GM18868 (cell line): ENCODE measurements around the gene MNAT1.

Experiments
- ATAC-seq: cut with Tn5 transposase; IDR thresholded peaks from one replicate; pipeline ENCODE4 v1.9.1; 2021; ENCODE audit warnings: mild to moderate bottlenecking, moderate library complexity; ENCODE audit not compliant: unreplicated experiment

Gene MNAT1

GRCh38 chr14:60956632-60957031 is 222.1 kb downstream of the MNAT1 start:
- ATAC-seq, result no peak

DNA sequence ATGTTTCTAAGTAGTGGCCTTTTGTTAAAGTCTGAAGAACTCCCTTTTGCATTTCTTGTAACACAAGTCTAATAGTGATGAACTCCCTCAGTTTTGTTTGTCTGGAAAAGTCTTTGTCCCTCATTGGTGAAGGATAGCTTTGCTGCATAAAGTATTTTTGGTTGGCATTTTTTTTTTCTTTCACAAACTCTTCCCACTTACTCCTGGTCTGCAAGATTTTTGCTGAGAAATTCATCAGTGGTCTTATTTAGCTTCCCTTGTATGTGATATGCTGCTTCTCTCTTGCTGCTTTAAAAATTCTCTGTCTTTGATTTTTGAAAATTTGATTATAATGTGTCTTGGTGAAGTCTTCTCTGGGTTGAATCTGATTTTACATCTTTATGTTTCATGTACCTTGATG is 223.6 kb downstream of the MNAT1 start:
- ATAC-seq, result no peak

DNA sequence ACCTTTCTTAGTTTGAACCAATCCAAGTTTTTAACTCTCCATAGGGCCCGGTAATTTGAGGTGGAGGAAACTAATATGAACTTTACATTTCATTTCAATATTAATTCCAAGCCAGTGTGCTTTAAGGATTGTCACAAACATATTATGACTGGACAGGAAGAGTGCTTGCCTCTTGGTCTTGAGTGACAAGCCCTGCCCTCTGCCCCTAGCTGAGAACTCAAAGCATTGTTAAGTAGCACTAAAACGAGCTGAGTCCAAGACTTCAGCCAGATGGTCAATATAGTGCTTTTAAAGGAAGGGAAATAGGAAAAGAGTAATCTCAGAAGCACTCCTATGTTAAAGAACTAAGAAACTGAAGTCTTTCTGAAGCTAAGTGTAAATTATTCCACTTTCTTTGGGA is 229.2 kb downstream of the MNAT1 start:
- no peak for ATAC-seq

DNA sequence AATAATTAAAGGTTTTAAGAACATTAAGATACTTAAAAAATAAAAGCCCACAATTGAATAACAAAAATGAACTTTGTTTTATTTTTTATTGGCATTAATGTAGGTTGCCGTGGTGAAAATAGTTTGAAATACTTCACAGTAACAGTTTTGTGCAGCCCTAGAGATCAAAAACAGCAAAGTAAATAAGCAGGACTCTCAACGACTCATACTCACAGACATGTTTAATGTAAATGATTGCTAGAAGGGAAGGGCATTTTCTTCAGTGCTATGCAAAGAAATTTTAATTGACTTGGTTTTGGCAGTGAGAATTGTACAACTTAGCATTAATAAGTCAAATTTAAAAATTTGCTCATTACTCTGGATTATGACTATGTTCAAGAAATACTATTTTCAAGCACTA is 230.3 kb downstream of the MNAT1 start:
- no peak for ATAC-seq

- no peak for ATAC-seq
These were observed 230.8 kb downstream of the MNAT1 start for GRCh38 chr14:60965402-60965801.

GRCh38 chr14:60968099-60968498 is 233.5 kb downstream of the MNAT1 start:
- ATAC-seq, result no peak

- no peak for ATAC-seq
These were observed 234.1 kb downstream of the MNAT1 start for GRCh38 chr14:60968671-60969070.

- no peak for ATAC-seq
These were observed 235.6 kb downstream of the MNAT1 start for GRCh38 chr14:60970146-60970545.

GRCh38 chr14:60971271-60971670 is 236.7 kb downstream of the MNAT1 start:
- no peak for ATAC-seq

- no peak for ATAC-seq
These were observed 237.7 kb downstream of the MNAT1 start for GRCh38 chr14:60972295-60972694.

GRCh38 chr14:60973070-60973469 is 238.5 kb downstream of the MNAT1 start:
- no peak for ATAC-seq

DNA sequence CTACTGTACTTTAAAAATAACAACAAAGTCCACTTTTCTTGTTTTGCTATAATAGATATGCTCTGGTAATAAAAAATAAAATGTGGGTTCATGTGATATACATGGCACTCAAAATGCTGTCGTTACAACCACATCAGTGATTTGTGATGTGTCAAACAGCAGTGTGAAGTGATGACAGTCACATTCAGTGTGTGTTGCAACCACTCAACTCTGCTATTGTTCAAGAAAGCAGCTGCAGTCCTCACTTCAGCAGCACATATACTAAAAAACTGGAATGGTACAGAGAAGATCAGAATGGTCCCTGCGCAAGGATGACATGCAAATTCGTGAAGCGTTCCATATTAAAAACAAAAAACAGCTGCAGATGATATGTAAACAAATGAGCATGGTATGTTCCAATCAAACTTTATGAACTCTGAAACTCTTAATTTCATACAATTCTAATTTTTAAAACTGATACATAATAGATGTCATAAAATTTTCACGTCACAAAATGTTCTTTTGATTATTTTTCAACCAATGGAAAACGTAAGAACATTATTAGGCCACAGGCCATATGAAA is 239.6 kb downstream of the MNAT1 start:
- ATAC-seq, result no peak

DNA sequence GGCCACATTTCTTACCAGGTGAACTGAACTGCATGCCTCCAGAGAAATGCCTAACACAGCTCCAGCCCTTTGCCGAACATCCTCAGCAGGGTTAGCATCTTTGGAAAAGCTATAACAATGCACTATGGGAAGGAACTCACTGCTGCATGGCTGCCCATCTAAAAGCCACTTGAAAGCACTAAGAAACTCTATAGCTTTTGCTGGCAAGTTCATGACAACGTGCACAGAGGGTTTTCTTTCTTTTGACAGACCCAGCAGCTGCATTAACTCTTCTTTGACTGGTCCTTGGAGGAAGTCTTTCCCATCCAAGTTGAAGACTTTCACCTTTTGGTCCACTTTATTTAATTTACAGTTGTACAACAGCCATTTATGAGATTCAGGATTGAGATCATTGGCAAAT is 241.0 kb downstream of the MNAT1 start:
- no peak for ATAC-seq

- no peak for ATAC-seq
These were observed 243.3 kb downstream of the MNAT1 start for GRCh38 chr14:60977847-60978246.

- peak; percentile 88 for ATAC-seq
These were observed 246.5 kb downstream of the MNAT1 start, which contains the start of the genes SLC38A6 and TRMT5 for GRCh38 chr14:60980811-60981632. SLC38A6 (plus strand) TSS chr14:60981245; CDS start chr14:60981278, 33 bp downstream. TRMT5 (minus strand) TSS chr14:60981079; CDS start chr14:60980973, 106 bp downstream.

DNA sequence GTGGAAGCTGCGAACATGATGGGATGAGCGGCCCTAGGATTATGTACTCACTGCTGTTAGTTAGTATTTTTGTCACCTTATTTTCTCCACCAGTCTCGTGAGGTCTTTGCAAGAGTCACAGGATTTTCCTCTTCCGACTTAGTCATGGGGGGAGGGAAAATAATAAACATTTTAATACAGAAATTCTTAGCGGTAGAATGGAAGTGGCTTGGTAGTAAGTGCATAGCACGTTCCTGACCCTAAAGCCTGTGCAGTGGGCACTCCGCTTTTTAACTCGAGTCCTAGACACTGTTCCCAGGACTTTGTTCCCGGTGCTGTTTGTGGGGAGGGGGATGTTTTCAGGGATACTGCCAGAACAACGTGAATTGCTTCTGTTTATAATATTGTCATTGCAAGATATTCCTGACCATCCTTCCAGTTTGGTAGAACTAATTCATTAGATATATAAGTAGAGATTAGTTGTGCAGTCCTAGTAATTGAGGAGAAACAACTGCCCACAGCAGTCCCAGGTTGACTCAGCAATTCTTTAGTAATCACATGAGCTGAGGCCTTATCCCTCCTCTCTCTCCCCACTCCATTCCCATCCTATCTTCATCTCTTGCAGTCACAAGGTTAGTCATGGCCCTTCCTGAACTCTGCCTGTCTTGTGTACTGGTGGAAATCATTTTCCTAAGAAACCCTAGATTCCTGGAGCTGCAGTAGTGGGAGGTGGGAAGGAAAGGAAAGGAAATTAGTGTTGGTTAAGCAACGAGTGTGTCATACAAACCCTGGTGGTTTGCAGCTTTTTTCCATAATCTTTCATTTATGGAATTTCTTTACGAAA is 247.3 kb downstream of the MNAT1 start:
- no peak for ATAC-seq

DNA sequence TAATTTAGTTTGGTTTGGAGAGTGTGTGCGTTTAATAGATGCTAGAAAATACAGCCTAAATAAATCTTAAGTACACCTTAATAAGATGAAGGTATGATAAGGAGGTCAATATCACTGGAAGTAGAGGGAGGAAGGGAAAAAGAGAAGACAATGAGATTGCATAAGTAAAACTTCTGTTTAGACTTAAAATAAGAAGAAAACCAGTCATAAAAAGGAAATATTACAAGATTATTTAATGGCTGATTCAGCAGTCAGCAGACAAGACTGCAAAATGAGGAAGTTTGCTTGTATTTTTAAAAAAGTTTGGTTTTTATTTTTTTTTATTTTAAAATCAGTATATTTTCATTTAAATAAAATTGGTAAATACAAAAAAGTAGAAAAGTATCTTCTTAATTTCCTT is 249.6 kb downstream of the MNAT1 start:
- no peak for ATAC-seq

DNA sequence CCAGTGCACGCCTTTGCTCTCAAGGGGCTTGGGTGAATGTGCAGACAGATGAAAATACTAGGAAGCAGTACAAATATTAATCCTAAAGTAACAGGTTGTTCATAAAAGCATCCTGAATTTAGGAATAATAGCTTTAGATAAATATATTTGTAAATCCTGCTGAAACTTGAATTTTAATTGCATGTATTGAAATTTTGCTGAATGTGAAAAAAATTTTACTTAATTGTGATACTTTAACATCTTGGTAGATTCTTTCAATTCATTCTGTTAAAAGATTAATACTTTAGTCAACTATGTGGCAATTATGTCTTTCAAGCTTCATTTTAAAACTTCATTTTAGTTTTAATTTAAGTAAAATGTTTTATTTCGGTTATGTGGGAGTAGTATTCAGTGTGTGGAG is 251.9 kb downstream of the MNAT1 start:
- ATAC-seq, result no peak

DNA sequence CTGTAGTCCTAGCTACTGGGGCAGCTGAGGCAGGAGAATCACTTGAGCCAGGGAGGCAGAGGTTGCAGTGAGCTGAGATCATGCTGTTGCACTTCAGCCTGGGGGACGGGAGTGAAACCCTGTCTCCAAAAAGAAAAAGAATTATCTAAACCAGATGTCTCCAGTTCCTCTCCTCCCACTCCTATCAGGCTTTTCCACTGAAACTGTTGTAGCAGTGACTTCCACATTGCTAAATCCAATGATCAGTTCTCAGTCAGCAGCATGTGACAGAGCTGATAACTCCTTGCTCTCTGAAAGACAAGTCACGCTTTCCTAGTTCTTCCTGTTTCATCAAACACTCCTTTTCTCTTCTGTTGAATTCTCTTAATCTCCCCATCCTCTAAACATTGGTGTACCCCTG is 255.0 kb downstream of the MNAT1 start:
- ATAC-seq, result no peak

- ATAC-seq, result no peak
These were observed 264.1 kb downstream of the MNAT1 start for GRCh38 chr14:60998617-60999016.

DNA sequence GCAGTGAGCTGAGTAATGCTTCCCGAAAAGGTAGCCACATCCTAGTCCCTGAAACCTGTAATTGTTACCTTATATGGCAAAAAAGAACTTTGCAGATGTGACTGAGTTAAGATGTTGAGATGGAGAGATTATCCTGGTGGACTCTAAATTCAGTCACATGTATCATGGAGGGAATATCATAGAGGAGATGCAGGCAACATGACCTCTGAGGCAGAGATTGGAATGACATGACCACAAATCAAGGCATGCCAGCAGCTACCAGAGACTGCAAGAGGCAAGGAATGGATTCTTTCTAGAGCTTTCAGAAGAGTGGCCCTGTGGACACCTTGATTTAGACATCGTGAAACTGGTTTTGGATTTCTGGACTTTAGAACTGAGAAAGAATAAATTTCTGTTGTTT is 265.0 kb downstream of the MNAT1 start:
- ATAC-seq, result no peak

DNA sequence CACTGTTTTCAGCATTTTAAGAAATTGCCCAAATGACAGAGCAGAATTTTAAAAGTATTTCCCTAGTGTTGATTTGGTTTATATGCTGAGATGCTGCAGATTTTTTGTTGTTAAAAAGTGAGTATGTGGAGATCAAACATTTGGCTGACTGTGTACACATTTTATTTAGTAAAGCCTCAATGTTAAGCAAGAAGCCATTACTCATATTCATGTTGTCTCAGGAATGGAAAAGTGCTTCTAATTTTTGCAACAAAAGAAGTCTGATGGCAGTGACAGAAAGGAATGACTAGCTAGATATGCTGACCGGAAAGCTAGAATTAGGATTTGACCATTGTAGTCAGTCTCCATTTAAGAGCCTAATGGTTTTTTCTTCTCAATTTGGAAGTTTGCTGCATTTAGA is 269.0 kb downstream of the MNAT1 start:
- ATAC-seq, result no peak
